ENCODE results near the gene NT5DC1. TPM values are rescaled to one million over a fixed set of nuclear protein-coding genes. Genes with fewer than 3 reads are reported as not detected.

Gene NT5DC1
- total RNA-seq, 4 donors from 2014 or later = 4.2 to 23.5 (median 7.0) TPM

GRCh38 chr6:116099036-116099435, 1.6 kb upstream of the NT5DC1 start:
- Histone ChIP-seq H3K4me3 (no peak overlapping the region), H3K9me3 (peaks cover 0 to 14% (median 2%) of the 10 kb centered on the region in 4 donors), H3K27ac (no peak overlapping the region), H3K27me3 (no peaks in the 10 kb centered on the region), H3K4me1 (peaks cover 0 to 28% (median 13%) of the 10 kb centered on the region in 4 donors), H3K36me3 (no peaks in the 10 kb centered on the region)
- no peak for TF ChIP-seq EP300 (IDR thresholded peaks at IDR 0.05)
- no peak for TF ChIP-seq POLR2A (IDR thresholded peaks at IDR 0.05)
- no peak for TF ChIP-seq CTCF (IDR thresholded peaks at IDR 0.05)
- DNase-seq (ENCODE audit: low spot score in 2 of 2) = no peak
- 74 to 76% methylated on average over 1 of the region's 1 CpG for WGBS, 2 donors

- Histone ChIP-seq H3K4me1 (peaks cover 0 to 34% (median 13%) of the 10 kb centered on the region in 4 donors), H3K4me3 (peak overlapping the region; percentile 66 to 89 (median 78)), H3K36me3 (no peaks in the 10 kb centered on the region), H3K27ac (peak overlapping the region; percentile 51 to 91 (median 88)), H3K9me3 (peaks cover 0 to 6% (median 1%) of the 10 kb centered on the region in 4 donors), H3K27me3 (no peaks in the 10 kb centered on the region)
- no peak for TF ChIP-seq POLR2A (IDR thresholded peaks at IDR 0.05)
- TF ChIP-seq CTCF (IDR thresholded peaks at IDR 0.05) = no peak
- TF ChIP-seq EP300 (IDR thresholded peaks at IDR 0.05) = no peak
- whole genome bisulfite sequencing, 2 donors = 3 to 5% methylated on average over 12 of the region's 12 CpGs
- DNase-seq (ENCODE audit: low spot score in 2 of 2) = peak; percentile 45 to 61
These were observed 657 bp downstream of the NT5DC1 start for GRCh38 chr6:116101302-116101718.

GRCh38 chr6:116101790-116102189, 1.1 kb downstream of the NT5DC1 start:
- WGBS, 2 donors = 76 to 77% methylated on average over 2 of the region's 2 CpGs
- Histone ChIP-seq H3K36me3 (no peaks in the 10 kb centered on the region), H3K4me1 (peaks cover 0 to 39% (median 13%) of the 10 kb centered on the region in 4 donors), H3K4me3 (peak overlapping the region in 3 of 4 donors; percentile 77 to 89 (median 79)), H3K27me3 (no peaks in the 10 kb centered on the region), H3K27ac (peak overlapping the region in 2 of 4 donors; percentile 90 to 91), H3K9me3 (peaks cover 0 to 1% (median 0%) of the 10 kb centered on the region in 4 donors)
- TF ChIP-seq EP300 (IDR thresholded peaks at IDR 0.05) (no peak), CTCF (IDR thresholded peaks at IDR 0.05) (no peak), POLR2A (IDR thresholded peaks at IDR 0.05) (no peak)
- no peak for DNase-seq (ENCODE audit: low spot score in 2 of 2)

- peaks cover 0 to 41% (median 13%) of the 10 kb centered on the region in 4 donors for H3K4me1 ChIP-seq
- TF ChIP-seq CTCF (IDR thresholded peaks at IDR 0.05) = no peak
- no peak for TF ChIP-seq EP300 (IDR thresholded peaks at IDR 0.05)
- TF ChIP-seq POLR2A (IDR thresholded peaks at IDR 0.05) = no peak
- no peaks in the 10 kb centered on the region for H3K27me3 ChIP-seq
- WGBS, 2 donors = 86 to 88% methylated on average over 4 of the region's 4 CpGs
- H3K9me3 ChIP-seq = no peaks in the 10 kb centered on the region
- no peaks in the 10 kb centered on the region for H3K36me3 ChIP-seq
- DNase-seq (ENCODE audit: low spot score in 2 of 2) = no peak
- no peak overlapping the region for H3K27ac ChIP-seq
- H3K4me3 ChIP-seq = no peak overlapping the region
These were observed 2.2 kb downstream of the NT5DC1 start for GRCh38 chr6:116102873-116103272.

- no peaks in the 10 kb centered on the region for H3K9me3 ChIP-seq
- no peaks in the 10 kb centered on the region for H3K27me3 ChIP-seq
- no peak for DNase-seq (ENCODE audit: low spot score in 2 of 2)
- TF ChIP-seq POLR2A (IDR thresholded peaks at IDR 0.05) (no peak), CTCF (IDR thresholded peaks at IDR 0.05) (no peak), EP300 (IDR thresholded peaks at IDR 0.05) (no peak)
- peaks cover 0 to 13% (median 2%) of the 10 kb centered on the region in 3 donors for H3K36me3 ChIP-seq
- 94 to 100% methylated on average over 1 of the region's 1 CpG for WGBS, 2 donors
- no peak overlapping the region for H3K4me3 ChIP-seq
- H3K27ac ChIP-seq = no peak overlapping the region
- peaks cover 0 to 41% (median 13%) of the 10 kb centered on the region in 4 donors for H3K4me1 ChIP-seq
These were observed 4.0 kb downstream of the NT5DC1 start for GRCh38 chr6:116104636-116105035.

All from tibial nerve (tissue), 4 donors.